Amygdala (tissue), 56 donors: ENCODE data around the gene IKZF1.

Source experiments
- DNase-seq, 56 donors: peaks; one replicate each; lab custom pipeline; 2025; lab: John Stamatoyannopoulos, UW

The IKZF1 gene

DNA sequence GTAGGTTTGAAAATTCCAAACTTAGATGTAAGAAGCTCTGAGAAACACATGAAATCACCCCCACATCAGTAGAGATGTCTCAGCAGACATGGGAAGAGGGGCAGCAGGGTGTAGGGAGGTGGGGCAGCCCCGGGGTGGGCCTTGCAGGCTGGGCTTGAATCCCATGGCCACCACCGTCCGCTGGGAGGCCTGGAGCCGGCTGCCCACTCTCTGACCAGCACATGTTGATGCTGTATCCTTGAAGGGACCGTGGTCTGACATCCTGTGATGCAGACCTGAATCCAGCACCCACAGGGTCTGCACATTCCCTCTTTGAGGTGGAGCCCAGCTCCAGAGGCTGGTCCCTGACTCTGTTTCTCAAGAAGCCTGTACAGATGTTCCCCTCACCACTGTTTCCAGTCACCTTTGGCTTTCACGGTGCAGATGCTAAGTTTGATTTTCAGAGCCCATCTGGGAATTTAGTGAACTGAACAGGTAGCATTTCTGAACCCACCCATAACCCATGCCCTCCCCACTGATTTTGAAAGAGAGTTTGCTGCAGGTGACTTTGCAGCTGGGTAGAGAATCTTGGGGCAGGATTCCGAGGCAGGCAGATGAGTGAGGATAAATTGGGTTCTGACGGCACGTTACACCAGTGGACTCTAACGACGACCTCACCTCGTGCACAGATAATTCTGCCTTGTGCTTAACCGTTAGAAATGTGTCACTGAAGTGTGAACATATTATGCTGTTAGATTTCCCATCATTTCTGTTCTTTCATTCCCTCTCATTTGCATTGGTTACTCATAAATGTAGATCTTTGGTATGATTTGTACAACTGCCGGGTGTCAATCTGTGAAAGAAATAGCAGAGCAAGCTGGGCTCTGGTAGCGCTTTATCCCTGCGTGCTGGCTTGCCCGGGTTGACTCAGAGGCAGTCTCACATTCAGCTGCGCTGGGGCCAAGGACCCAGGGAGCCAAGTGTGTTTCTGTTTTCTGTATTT lies 45.7 kb downstream of the IKZF1 start:
- DNase-seq, result no peak

- no peak for DNase-seq
Measured at GRCh38 chr7:50351267-50351666, 46.8 kb downstream of the IKZF1 start.

DNA sequence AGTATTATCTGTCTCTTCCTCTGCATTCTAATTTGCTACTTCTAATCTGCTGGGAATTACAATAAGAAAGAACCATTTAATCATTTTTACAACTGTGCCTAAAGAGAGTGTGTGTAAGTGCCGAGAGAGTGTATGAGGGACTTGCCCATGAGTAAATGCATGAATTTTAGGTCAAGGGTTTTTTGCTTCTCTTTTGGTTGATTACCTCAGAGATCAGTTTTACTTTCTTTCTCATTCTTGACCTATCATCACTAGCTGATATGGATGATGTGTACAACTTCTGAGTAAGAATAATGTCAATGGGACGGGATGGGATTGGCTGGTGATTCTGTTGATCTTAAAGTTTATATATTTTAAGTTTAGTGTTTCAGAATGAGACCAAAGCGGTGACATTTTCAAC lies 47.8 kb downstream of the IKZF1 start:
- no peak for DNase-seq

DNA sequence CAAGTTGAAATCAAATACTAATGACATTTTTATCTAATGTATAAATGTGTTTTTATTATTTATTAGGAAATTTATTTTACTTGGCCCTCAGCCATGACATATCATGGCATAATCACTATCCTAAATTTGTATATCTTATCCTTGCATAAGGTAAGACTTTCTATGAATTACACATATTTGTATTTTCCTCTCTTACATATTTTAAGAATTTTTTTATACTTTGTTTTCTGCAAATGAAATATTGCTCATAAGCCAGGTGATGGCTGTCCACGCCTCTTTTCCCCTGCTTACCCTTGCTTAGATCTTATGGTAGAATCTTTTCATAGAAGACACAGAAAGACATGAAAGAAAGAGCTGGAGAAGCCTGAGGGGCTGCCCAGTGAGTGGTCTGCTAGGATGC lies 48.2 kb downstream of the IKZF1 start:
- no peak for DNase-seq

- DNase-seq, result no peak
Measured at GRCh38 chr7:50353201-50353600, 48.7 kb downstream of the IKZF1 start.

GRCh38 chr7:50353894-50354595 lies 49.5 kb downstream of the IKZF1 start:
- DNase-seq, result no peak

DNA sequence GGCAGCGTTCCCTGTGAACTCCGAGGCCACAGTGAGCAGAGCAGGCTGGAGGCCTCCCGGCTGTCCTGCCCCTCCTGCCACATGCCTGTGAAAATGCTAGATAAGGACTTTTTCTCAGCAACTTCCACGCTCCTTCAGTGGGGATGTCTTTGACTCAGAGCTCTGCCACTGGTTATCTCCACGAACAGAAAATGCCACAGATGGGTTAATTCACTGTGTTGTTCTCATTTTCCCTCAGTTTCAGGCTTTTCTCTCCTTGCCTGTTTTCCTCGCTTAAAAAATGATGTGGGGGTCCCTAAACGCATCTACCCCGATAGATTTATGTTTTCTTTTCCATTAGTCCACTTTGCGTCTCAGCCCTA lies 51.3 kb downstream of the IKZF1 start:
- DNase-seq, result peak in 1 of 56 donors; percentile 13

- DNase-seq, result peak in 2 of 56 donors; percentile 6 to 37
Measured at GRCh38 chr7:50356212-50356944, 51.9 kb downstream of the IKZF1 start.

- DNase-seq, result no peak
Measured at GRCh38 chr7:50356945-50357268, 52.4 kb downstream of the IKZF1 start.

- DNase-seq, result no peak
Measured at GRCh38 chr7:50357426-50357825, 52.9 kb downstream of the IKZF1 start.

GRCh38 chr7:50358041-50358705 lies 53.7 kb downstream of the IKZF1 start:
- DNase-seq, result no peak

DNA sequence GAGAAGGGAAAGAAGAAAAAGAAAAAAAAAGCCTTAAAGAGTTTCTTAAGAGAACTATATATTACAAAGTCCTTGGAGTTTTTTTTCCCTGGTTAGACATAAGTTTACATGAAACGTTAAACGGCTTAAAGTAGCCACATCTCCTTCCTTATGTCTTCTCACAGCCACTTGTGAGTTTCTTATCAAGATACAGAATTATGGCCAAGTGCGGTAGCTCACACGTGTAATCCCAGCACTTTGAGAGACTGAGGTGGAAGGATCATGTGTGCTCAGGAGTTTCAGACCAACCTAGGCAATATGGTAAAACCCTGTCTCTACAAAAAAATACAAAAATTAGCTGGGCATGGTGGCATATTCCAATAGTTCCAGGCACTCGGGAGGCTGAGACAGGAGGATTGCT lies 54.3 kb downstream of the IKZF1 start:
- DNase-seq, result no peak

GRCh38 chr7:50359258-50359994 lies 54.9 kb downstream of the IKZF1 start:
- no peak for DNase-seq

GRCh38 chr7:50359995-50360925 lies 55.7 kb downstream of the IKZF1 start:
- no peak for DNase-seq

- DNase-seq, result no peak
Measured at GRCh38 chr7:50362142-50362541, 57.6 kb downstream of the IKZF1 start.

GRCh38 chr7:50362712-50363282 lies 58.3 kb downstream of the IKZF1 start:
- no peak for DNase-seq

DNA sequence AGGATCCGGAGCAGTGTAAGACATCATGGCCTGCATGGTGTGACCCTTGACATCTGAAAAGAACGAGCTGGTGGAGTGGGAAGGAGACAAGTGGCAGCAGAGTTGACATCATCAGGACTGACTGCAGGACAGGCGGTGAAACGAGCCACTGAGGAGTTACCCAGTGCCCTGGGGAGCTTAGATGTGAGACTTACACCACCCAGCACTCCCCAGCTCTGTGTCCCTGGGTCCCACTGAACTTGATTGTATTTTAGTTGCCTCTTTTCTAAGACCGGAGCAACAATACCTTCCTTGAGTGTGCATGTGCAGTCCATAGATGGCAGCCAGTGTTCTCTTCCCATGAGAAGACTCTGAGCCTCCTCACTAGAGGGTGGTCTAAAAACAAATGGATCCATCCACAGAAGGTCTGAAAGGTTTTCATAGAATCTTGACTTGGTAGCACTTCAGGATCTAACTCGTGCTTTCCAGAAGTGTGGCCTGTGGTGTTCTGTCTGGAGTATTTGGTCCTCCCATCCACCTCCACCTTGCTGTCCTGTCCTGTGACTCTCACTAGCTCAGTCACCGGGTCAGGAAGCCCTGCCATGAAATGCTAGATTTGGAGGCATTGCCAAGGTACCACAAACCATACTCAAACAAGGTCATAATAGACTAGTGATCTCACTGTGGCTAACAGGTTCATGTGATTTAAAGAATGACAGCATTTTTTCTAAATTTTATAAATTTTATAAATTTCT lies 59.0 kb downstream of the IKZF1 start:
- DNase-seq, result no peak

DNA sequence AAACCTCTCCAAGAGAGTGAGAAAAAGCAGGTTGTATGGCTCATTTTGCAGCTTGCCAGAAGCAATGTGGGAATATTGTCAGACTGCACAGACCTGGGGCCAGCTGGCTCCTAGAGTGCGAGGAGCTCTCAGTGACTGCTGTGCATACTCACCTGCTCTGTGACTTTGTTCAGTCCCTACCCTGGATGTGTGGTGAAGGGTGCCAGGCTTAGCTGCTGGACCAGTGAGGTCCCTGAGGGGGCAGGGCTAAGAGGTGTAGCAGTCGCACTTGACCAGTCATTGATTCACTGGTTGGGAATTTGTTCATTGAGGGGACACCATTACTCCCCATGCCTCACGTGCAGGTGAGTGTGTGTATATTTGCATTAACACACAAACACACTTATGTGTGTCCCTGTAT lies 60.1 kb downstream of the IKZF1 start:
- no peak for DNase-seq
